Ovary (tissue), 9 donors: Measurements from ENCODE around the gene PLD2. TPM values are rescaled to one million over a fixed set of nuclear protein-coding genes. Genes with fewer than 3 reads are reported as not detected.
A peak's percentile ranks its signal among the peaks of the same experiment; 100 is the strongest.
"Not testable (repeated sequence)": the region's sequence is repeated elsewhere in the genome, so short reads cannot be mapped to it uniquely, and the experiment has no call there.

Experiments used
- DNase-seq, 5 donors: peaks; one replicate each; pipeline ENCODE4 v3.0.0-alpha.2; 2019 to 2020
- H3K27ac ChIP-seq, 2 donors: fragments of 200-600 bp; one replicate each; pipeline versions ENCODE4 v1.5.1 to v1.8.0; 2019 to 2022
- H3K27me3 ChIP-seq: fragments of 200-600 bp; one replicate; pipeline ENCODE4 v1.8.0; 2022
- H3K36me3 ChIP-seq: fragments of 200-600 bp; sonication (generic); one replicate; pipeline ENCODE4 v1.5.1; 2019
- H3K4me1 ChIP-seq: one replicate; pipeline ENCODE4 v1.8.1; 2013; ENCODE audit warnings: mild to moderate bottlenecking, moderate library complexity; ENCODE audit not compliant: insufficient read depth
- H3K4me3 ChIP-seq: fragments of 200-600 bp; sonication (generic); one replicate; pipeline ENCODE4 v1.5.1; 2017
- H3K9me3 ChIP-seq, 2 donors: fragments of 200-600 bp in 1 of 2; sonication (generic) in 1 of 2; one replicate each; pipeline versions ENCODE4 v1.5.1 to v1.8.1; 2013 to 2019; ENCODE audit warnings: mild to moderate bottlenecking in 1 of 2, moderate library complexity in 1 of 2
- CTCF ChIP-seq, 3 donors: fragments of 450-650 bp in 2 of 3; fragments of 200-600 bp in 1 of 3; IDR thresholded peaks; one replicate each; pipeline versions ENCODE4 v1.5.1 to v1.8.0; 2016 to 2022; ENCODE audit warnings: antibody characterized with exemption in 3 of 3, mild to moderate bottlenecking in 1 of 3
- EP300 ChIP-seq: sonication (generic); formaldehyde crosslinking; IDR thresholded peaks from one replicate; pipeline ENCODE4 v1.6.1; 2017; ENCODE audit warnings: antibody characterized with exemption
- POLR2A ChIP-seq: fragments of 450-650 bp; IDR thresholded peaks from one replicate; pipeline ENCODE4 v1.6.1; 2017; ENCODE audit warnings: antibody characterized with exemption, mild to moderate bottlenecking, moderate library complexity
- WGBS, 3 donors: extraction: QIAGEN DNeasy Blood & Tissue Kit in 1 of 3; methylation state at CpG; one replicate each; pipeline versions ENCODE4 v1.1.5 to v1.1.7; 2013 to 2017; 5-methylcytosine and 5-hydroxymethylcytosine counted together
- intact Hi-C, 4 donors: fragments of 100-400 bp; cut with DNase I; formaldehyde crosslinking; loops; one replicate each; pipeline versions ENCODE4 v1.11.0 to v1.15.1; 2022 to 2023
- polyA plus RNA-seq, 2 donors: library from polyadenylated mRNA; stranded (reverse); fragments of 200-250 nt in 1 of 2; fragments of 350-450 nt in 1 of 2; fragmentation: Illumina TruSeq in 1 of 2; extraction: RNeasy Lipid Tissue Mini Kit (QIAGEN cat#74804) in 1 of 2; gene quantifications; one replicate each; pipeline ENCODE4 v1.2.3, GENCODE V29; 2013 to 2014
- total RNA-seq, 7 donors: library from RNA; depleted of rRNA in 2 of 7; stranded (reverse); fragments of >200 nt in 2 of 7; fragmentation: NEBNext Ultra II Directional in 3 of 7; extraction: Animal tissue kit (Norgen Biotek cat#: 25700) in 3 of 7; gene quantifications; one replicate each; pipeline versions ENCODE4 v1.1.0 to v1.2.4, GENCODE V29; 2016 to 2023
- donor health status: DM: no; HTN: no; CAD: no; lungs with moderate emphysema.
- donor health status: DM: no; HTN: no; CAD: no.
- donor health status: Bipolar disorder and iron deficiency.
- donor health status: DM: yes; HTN: yes; CAD: no.
- donor health status: DM: no; HTN: no; CAD: no.
- donor health status: DM: yes; HTN: yes; CAD: no.

The PLD2 gene
- total and polyA plus RNA-seq, 9 donors: 16.2 to 53.3 (median 37.8) TPM

- no peak for DNase-seq
- Histone ChIP-seq H3K4me3 (no peak overlapping the region), H3K36me3 (no peaks in the 10 kb centered on the region), H3K4me1 (no peaks in the 10 kb centered on the region), H3K27ac (no peak overlapping the region), H3K27me3 (no peaks in the 10 kb centered on the region), H3K9me3 (no peaks in the 10 kb centered on the region)
- WGBS, 3 donors: 55 to 60% (median 59%) methylated on average over 3 of the region's 3 CpGs
- TF ChIP-seq POLR2A (no peak), CTCF (IDR thresholded peaks at IDR 0.05) (no peak), EP300 (no peak)
- intact Hi-C loops: no loop called here
Observed at GRCh38 chr17:4822835-4823234, 15.9 kb downstream of the PLD2 start.

- intact Hi-C loops: no loop called here
- WGBS, 3 donors: 63 to 68% (median 66%) methylated on average over 12 of the region's 12 CpGs
- no peaks in the 10 kb centered on the region for H3K36me3 ChIP-seq
Observed at GRCh38 chr17:4823373-4824089, 16.6 kb downstream of the PLD2 start.

GRCh38 chr17:4827399-4827798 is 20.4 kb downstream of the PLD2 start:
- Histone ChIP-seq H3K27me3 (no peaks in the 10 kb centered on the region), H3K27ac (no peak overlapping the region), H3K9me3 (no peaks in the 10 kb centered on the region), H3K4me3 (no peak overlapping the region), H3K4me1 (no peaks in the 10 kb centered on the region), H3K36me3 (no peaks in the 10 kb centered on the region)
- intact Hi-C loops: no loop called here
- no peak for DNase-seq
- no peak for TF ChIP-seq EP300
- TF ChIP-seq POLR2A: no peak
- no peak for TF ChIP-seq CTCF (IDR thresholded peaks at IDR 0.05)
- WGBS, 3 donors: 65 to 71% (median 68%) methylated on average over 8 of the region's 8 CpGs

More at GRCh38 chr17:4823373-4824089, 16.6 kb downstream of the PLD2 start:
- H3K27ac ChIP-seq: no peak overlapping the region
- H3K9me3 ChIP-seq: no peaks in the 10 kb centered on the region
- H3K4me1 ChIP-seq: no peaks in the 10 kb centered on the region
- no peak overlapping the region for H3K4me3 ChIP-seq
- TF ChIP-seq POLR2A (no peak), EP300 (no peak), CTCF (IDR thresholded peaks at IDR 0.05) (no peak)
- DNase-seq: no peak
- no peaks in the 10 kb centered on the region for H3K27me3 ChIP-seq

GRCh38 chr17:4832829-4833177 is 25.9 kb downstream of the PLD2 start:
- H3K27ac ChIP-seq: peak overlapping the region; percentile 96
- intact Hi-C loops, DNase-seq: not testable (repeated sequence)

GRCh38 chr17:4833178-4833940 is 26.4 kb downstream of the PLD2 start, which contains the start of gene MINK1:
Gene MINK1 (plus strand): TSS chr17:4833340. CDS start chr17:4833584, 244 bp downstream.
- peak; percentile 90 to 94 (median 91) for DNase-seq
- H3K27me3 ChIP-seq: no peaks in the 10 kb centered on the region
- 0 to 1% (median 0%) methylated on average over 62 to 91 of the region's 91 CpGs for WGBS, 3 donors
- peak within 1 kb of the TSS; percentile 81 for H3K4me3 ChIP-seq
- H3K27ac ChIP-seq: peak within 1 kb of the TSS; percentile 96
- intact Hi-C loops: no loop called here
- no peaks in the 10 kb centered on the region for H3K36me3 ChIP-seq
- no peaks in the 10 kb centered on the region for H3K9me3 ChIP-seq
- peaks cover 13% of the 10 kb centered on the region for H3K4me1 ChIP-seq
- TF ChIP-seq CTCF (IDR thresholded peaks at IDR 0.05) (no peak), POLR2A (peak; percentile 82)

More at GRCh38 chr17:4832829-4833177, 25.9 kb downstream of the PLD2 start:
- H3K9me3 ChIP-seq, H3K27me3 ChIP-seq, H3K4me1 ChIP-seq, H3K36me3 ChIP-seq: not testable (repeated sequence)
- peak overlapping the region; percentile 81 for H3K4me3 ChIP-seq
- WGBS, 3 donors: 0% methylated on average over 11 to 15 of the region's 17 CpGs
